ENCODE results near the gene PLCB1. TPM values are rescaled to one million over a fixed set of nuclear protein-coding genes. Genes with fewer than 3 reads are reported as not detected.

Gene PLCB1
- total and polyA plus RNA-seq, 2 donors (not counting 3 experiments of a cell fraction or from before 2014, with no cell fraction given) = 10.2 to 53.4 TPM

- ChIA-PET POLR2A (no interaction called here), CTCF (interaction anchor here (0.8 kb wide), 1 partner anchor 63 kb away, joined by 3 read pairs; no protein-coding TSS in a partner anchor)
- no peak overlapping the region for H3K4me2 ChIP-seq (ENCODE audit: insufficient read depth, low read length)
- H4K20me1 ChIP-seq (replicated peaks; ENCODE audit: control insufficient read depth, extremely low read depth, insufficient read depth, low read length) = no peaks in the 10 kb centered on the region
- H2AFZ ChIP-seq (ENCODE audit: low read depth, low read length) = no peak overlapping the region
- H3K9me3 ChIP-seq (replicated peaks; ENCODE audit: control insufficient read depth, insufficient read depth, low read length) = no peaks in the 10 kb centered on the region
- no peaks in the 10 kb centered on the region for H3K9me1 ChIP-seq (replicated peaks; ENCODE audit: control insufficient read depth, extremely low read depth, insufficient read depth, low read length)
- H3K9ac ChIP-seq (replicated peaks; ENCODE audit: extremely low read depth, insufficient read depth, low read length) = no peak overlapping the region
- peaks cover 0 to under 1% of the 10 kb centered on the region in 2 experiments for H3K27me3 ChIP-seq (ENCODE audit: control insufficient read depth in 2 of 2, insufficient read depth in 2 of 2, low read length in 2 of 2)
- no peaks in the 10 kb centered on the region for H3K36me3 ChIP-seq (ENCODE audit: control insufficient read depth in 2 of 2, extremely low read depth in 1 of 2, insufficient read depth in 2 of 2, low read length in 2 of 2)
- no peak for TF ChIP-seq MYC (IDR thresholded peaks at IDR 0.05; ENCODE audit: low read depth, low read length)
- TF ChIP-seq POLR2A (IDR thresholded peaks at IDR 0.05; ENCODE audit: low read depth, low read length) = no peak
- TF ChIP-seq FOS (IDR thresholded peaks at IDR 0.05; ENCODE audit: borderline replicate concordance, insufficient read depth, low read length) = no peak
- TF ChIP-seq CTCF (IDR thresholded peaks at IDR 0.05; ENCODE audit: extremely low read depth in 1 of 2, insufficient read depth in 1 of 2, low read depth in 1 of 2, low read length in 2 of 2) = no peak
- no peak for TF ChIP-seq EZH2 (IDR thresholded peaks at IDR 0.05; ENCODE audit: borderline replicate concordance, low read depth, low read length, severe bottlenecking)
- TF ChIP-seq JUN (IDR thresholded peaks at IDR 0.05; ENCODE audit: borderline replicate concordance, insufficient read depth, insufficient read length, low read depth) = no peak
- TF ChIP-seq GATA2 (IDR thresholded peaks at IDR 0.05; ENCODE audit: insufficient read depth, insufficient read length, low read depth, low read length) = no peak
- no peak for TF ChIP-seq MAX (IDR thresholded peaks at IDR 0.05; ENCODE audit: insufficient read depth, insufficient read length)
- no peak for TF ChIP-seq POLR2AphosphoS5 (IDR thresholded peaks at IDR 0.05; ENCODE audit: insufficient read depth, low read depth, low read length)
- H3K27ac ChIP-seq (ENCODE audit: insufficient read depth, low read depth, low read length) = no peak overlapping the region
- BruUV-seq (replicated peaks) = no TSS peak
- intact Hi-C loops (cut with micrococcal nuclease) = no loop called here
- H3K4me1 ChIP-seq (ENCODE audit: control insufficient read depth, extremely low read depth, insufficient read depth, low read length) = no peaks in the 10 kb centered on the region
- FAIRE-seq = no peak
- H3K79me2 ChIP-seq (ENCODE audit: control insufficient read depth, insufficient read depth, low read length) = no peaks in the 10 kb centered on the region
- dilution Hi-C loops (cut with MboI; ENCODE audit: extremely low pct_ligation_motif_present, low sequenced_read_pairs) = no loop called here
- H3K4me3 ChIP-seq (replicated peaks in 1 of 3; ENCODE audit: insufficient read depth in 1 of 3, low read depth in 1 of 3, low read length in 3 of 3) = no peak overlapping the region
- DNase-seq (ENCODE audit: low read depth, low spot score) = no peak
Measured at GRCh38 chr20:8917084-8917483, 785.0 kb downstream of the PLCB1 start.
